ENCODE data around the gene LMF1.

The LMF1 gene

DNA sequence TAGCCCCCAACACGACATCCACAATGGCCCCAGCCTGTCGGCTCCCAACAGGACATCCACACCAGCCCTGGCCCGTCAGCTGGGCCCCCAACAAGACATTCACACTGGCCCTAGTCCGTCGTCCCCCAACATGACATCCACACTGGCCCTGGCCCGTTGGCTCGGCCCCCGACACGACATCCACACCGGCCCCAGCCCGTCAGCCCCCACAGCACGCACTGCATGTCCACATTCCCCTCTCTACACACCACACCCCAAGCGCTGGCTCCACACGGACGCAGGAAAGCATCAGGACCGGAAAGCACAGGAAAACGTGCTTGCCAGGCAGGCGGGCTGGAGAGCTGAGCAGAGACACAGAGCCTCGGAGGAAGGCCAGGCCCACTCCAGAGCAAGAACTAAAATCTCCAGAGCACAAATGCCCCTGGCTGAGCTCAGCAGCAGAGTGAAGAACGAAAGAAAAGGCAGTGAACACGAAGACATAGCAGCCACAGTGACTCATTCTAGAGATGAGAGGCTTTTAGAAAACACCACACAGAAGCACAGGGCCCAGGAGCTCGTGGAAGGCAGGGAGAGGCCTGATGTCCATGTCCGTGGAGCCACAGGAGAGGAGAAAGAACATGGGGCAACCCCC lies 50.6 kb downstream of the LMF1 start:
- no peaks in the 10 kb centered on the region for H3K79me2 ChIP-seq (ENCODE audit: control insufficient read depth, low read length)
- no peak for TF ChIP-seq EZH2phosphoT487 (IDR thresholded peaks at IDR 0.05; ENCODE audit: borderline replicate concordance, low read length)
- TF ChIP-seq, protein P1, sequence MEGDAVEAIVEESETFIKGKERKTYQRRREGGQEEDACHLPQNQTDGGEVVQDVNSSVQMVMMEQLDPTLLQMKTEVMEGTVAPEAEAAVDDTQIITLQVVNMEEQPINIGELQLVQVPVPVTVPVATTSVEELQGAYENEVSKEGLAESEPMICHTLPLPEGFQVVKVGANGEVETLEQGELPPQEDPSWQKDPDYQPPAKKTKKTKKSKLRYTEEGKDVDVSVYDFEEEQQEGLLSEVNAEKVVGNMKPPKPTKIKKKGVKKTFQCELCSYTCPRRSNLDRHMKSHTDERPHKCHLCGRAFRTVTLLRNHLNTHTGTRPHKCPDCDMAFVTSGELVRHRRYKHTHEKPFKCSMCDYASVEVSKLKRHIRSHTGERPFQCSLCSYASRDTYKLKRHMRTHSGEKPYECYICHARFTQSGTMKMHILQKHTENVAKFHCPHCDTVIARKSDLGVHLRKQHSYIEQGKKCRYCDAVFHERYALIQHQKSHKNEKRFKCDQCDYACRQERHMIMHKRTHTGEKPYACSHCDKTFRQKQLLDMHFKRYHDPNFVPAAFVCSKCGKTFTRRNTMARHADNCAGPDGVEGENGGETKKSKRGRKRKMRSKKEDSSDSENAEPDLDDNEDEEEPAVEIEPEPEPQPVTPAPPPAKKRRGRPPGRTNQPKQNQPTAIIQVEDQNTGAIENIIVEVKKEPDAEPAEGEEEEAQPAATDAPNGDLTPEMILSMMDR (IDR thresholded peaks at IDR 0.05; ENCODE audit: low read depth, low read length, poor library complexity, severe bottlenecking) = no peak
- H3F3A ChIP-seq (ENCODE audit: control insufficient read depth, insufficient read depth) = no peaks in the 10 kb centered on the region
- H3K27ac ChIP-seq (ENCODE audit: low read depth, low read length) = no peak overlapping the region
- H3K9me3 ChIP-seq (ENCODE audit: control insufficient read depth, insufficient read depth, low read length) = no peaks in the 10 kb centered on the region
- no peaks in the 10 kb centered on the region for H3K4me1 ChIP-seq (ENCODE audit: control insufficient read depth, low read length)
- no peaks in the 10 kb centered on the region for H3K27me3 ChIP-seq (ENCODE audit: control insufficient read depth, low read length)
- H4K20me1 ChIP-seq (ENCODE audit: control insufficient read depth, insufficient read depth, low read depth, low read length) = no peaks in the 10 kb centered on the region
- H3K9me2 ChIP-seq (replicated peaks; ENCODE audit: control insufficient read depth, low read length) = no peaks in the 10 kb centered on the region
- H3K4me3 ChIP-seq (ENCODE audit: low read length) = no peak overlapping the region
- peaks cover 4% of the 10 kb centered on the region; the same call in 1 of the 2 replicates for H3K36me3 ChIP-seq (ENCODE audit: control insufficient read depth, low read length)
- no peak overlapping the region for H3K4me2 ChIP-seq (ENCODE audit: low read length)

DNA sequence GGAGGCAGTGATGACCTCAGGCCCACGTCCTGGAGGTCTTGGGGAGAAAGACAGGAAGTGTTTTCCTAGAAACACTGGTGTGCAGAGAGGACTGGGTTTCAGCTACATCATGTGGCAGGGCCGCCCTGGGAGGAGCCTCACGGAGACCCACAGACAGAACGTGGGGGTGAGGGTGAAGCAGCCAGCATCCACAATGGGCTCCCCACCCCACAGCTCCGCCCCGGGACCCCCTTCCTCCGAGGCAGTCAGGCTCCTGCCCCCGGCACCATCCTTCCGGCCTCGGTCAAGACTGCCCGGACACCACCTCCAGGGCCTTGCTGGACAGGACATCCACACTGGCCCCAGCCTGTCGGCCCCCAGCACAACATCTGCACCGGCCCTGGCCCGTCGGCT lies 51.1 kb downstream of the LMF1 start:
- no peak for TF ChIP-seq EZH2phosphoT487 (IDR thresholded peaks at IDR 0.05; ENCODE audit: borderline replicate concordance, low read length)
- TF ChIP-seq, protein P1 (IDR thresholded peaks at IDR 0.05; ENCODE audit: low read depth, low read length, poor library complexity, severe bottlenecking) = no peak
- Histone ChIP-seq H3F3A (ENCODE audit: control insufficient read depth, insufficient read depth) (no peaks in the 10 kb centered on the region), H3K27ac (ENCODE audit: low read depth, low read length) (no peak overlapping the region), H3K79me2 (ENCODE audit: control insufficient read depth, low read length) (no peaks in the 10 kb centered on the region), H4K20me1 (ENCODE audit: control insufficient read depth, insufficient read depth, low read depth, low read length) (no peaks in the 10 kb centered on the region), H3K4me1 (ENCODE audit: control insufficient read depth, low read length) (no peaks in the 10 kb centered on the region), H3K9me2 (replicated peaks; ENCODE audit: control insufficient read depth, low read length) (no peaks in the 10 kb centered on the region), H3K4me2 (ENCODE audit: low read length) (no peak overlapping the region), H3K4me3 (ENCODE audit: low read length) (no peak overlapping the region), H3K36me3 (ENCODE audit: control insufficient read depth, low read length) (peaks cover 4% of the 10 kb centered on the region; the same call in 1 of the 2 replicates), H3K27me3 (ENCODE audit: control insufficient read depth, low read length) (no peaks in the 10 kb centered on the region), H3K9me3 (ENCODE audit: control insufficient read depth, insufficient read depth, low read length) (no peaks in the 10 kb centered on the region)

DNA sequence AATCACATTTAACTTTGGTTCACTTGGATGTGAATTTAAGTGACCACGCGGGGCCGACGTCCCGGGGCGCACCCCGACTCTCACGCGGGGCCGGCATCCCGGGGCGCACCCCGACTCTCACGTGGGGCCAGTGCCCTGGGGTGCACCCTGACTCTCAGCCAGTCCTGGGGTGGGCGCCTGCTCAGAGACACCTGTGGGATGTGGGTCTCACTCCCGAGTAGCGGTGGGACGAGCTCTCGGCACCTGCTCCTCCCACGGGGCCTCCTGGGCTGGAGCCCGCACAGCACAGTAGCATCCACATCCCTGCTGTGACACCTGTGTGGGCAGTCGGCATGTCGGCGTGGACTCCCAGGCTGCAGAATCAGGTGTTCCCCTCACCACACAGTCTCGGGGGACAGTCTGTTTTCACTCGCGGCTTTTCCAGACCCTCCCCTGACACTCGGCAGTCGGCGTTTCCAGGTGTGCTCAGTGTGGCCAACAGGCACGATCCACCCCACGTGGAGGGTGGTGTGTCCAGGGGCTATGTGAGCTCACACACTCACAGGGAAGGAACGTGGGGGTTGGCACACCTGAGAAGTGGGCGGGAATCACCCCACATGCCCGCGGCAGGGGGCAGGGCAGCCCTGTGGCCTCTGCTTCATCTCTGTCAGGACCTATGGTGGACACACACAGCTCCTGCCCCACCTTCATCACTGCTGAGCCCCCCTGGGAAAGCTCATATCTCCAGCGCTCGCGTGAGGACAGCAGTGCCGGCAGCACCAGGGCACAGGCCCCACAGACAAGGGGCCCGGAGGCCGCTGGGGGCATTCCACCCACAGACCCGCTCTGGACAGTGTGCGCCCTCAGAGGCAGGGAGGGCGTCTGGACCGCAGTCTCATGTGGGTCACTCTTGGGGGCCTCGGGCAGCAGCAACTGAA lies 51.8 kb downstream of the LMF1 start:
- Histone ChIP-seq H3K4me3 (ENCODE audit: low read length) (no peak overlapping the region), H3K4me2 (ENCODE audit: low read length) (no peak overlapping the region), H4K20me1 (ENCODE audit: control insufficient read depth, insufficient read depth, low read depth, low read length) (no peaks in the 10 kb centered on the region), H3K9me3 (ENCODE audit: control insufficient read depth, insufficient read depth, low read length) (no peaks in the 10 kb centered on the region), H3K4me1 (ENCODE audit: control insufficient read depth, low read length) (no peaks in the 10 kb centered on the region), H3K27ac (ENCODE audit: low read depth, low read length) (no peak overlapping the region), H3F3A (ENCODE audit: control insufficient read depth, insufficient read depth) (no peaks in the 10 kb centered on the region), H3K9me2 (replicated peaks; ENCODE audit: control insufficient read depth, low read length) (no peaks in the 10 kb centered on the region), H3K27me3 (ENCODE audit: control insufficient read depth, low read length) (no peaks in the 10 kb centered on the region), H3K36me3 (ENCODE audit: control insufficient read depth, low read length) (peaks cover 4% of the 10 kb centered on the region; the same call in 1 of the 2 replicates), H3K79me2 (ENCODE audit: control insufficient read depth, low read length) (no peaks in the 10 kb centered on the region)
- TF ChIP-seq EZH2phosphoT487 (IDR thresholded peaks at IDR 0.05; ENCODE audit: borderline replicate concordance, low read length) = no peak
- TF ChIP-seq, protein P1 (IDR thresholded peaks at IDR 0.05; ENCODE audit: low read depth, low read length, poor library complexity, severe bottlenecking) = no peak

Measured in DOHH2 (cell line).